Ovary (tissue), 3 donors: ENCODE measurements around the gene TIFAB.

Experiments
- EP300 ChIP-seq: sonication (generic); formaldehyde crosslinking; IDR thresholded peaks from one replicate; pipeline ENCODE4 v1.6.1; 2017; ENCODE audit warnings: antibody characterized with exemption
- POLR2A ChIP-seq: fragments of 450-650 bp; IDR thresholded peaks from one replicate; pipeline ENCODE4 v1.6.1; 2017; ENCODE audit warnings: antibody characterized with exemption, mild to moderate bottlenecking, moderate library complexity
- TF ChIP-seq, protein P1 (sequence below), 3 donors: fragments of 450-650 bp in 2 of 3; fragments of 200-600 bp in 1 of 3; IDR thresholded peaks; one replicate each; pipeline versions ENCODE4 v1.5.1 to v1.8.0; 2016 to 2022; ENCODE audit warnings: antibody characterized with exemption in 3 of 3, mild to moderate bottlenecking in 1 of 3
- donor health status: DM: no; HTN: no; CAD: no.

GRCh38 chr5:135492319-135492626 lies 40.1 kb upstream of the TIFAB start:
- TF ChIP-seq, protein P1, sequence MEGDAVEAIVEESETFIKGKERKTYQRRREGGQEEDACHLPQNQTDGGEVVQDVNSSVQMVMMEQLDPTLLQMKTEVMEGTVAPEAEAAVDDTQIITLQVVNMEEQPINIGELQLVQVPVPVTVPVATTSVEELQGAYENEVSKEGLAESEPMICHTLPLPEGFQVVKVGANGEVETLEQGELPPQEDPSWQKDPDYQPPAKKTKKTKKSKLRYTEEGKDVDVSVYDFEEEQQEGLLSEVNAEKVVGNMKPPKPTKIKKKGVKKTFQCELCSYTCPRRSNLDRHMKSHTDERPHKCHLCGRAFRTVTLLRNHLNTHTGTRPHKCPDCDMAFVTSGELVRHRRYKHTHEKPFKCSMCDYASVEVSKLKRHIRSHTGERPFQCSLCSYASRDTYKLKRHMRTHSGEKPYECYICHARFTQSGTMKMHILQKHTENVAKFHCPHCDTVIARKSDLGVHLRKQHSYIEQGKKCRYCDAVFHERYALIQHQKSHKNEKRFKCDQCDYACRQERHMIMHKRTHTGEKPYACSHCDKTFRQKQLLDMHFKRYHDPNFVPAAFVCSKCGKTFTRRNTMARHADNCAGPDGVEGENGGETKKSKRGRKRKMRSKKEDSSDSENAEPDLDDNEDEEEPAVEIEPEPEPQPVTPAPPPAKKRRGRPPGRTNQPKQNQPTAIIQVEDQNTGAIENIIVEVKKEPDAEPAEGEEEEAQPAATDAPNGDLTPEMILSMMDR (IDR thresholded peaks at IDR 0.05), result no peak
- TF ChIP-seq POLR2A, result no peak
- no peak for TF ChIP-seq EP300
